HG03060 (cell line): ENCODE measurements around the gene CDK14.

Source experiments
- ATAC-seq: cut with Tn5 transposase; IDR thresholded peaks from one replicate; pipeline ENCODE4 v1.9.1; 2021; ENCODE audit warnings: low read depth, moderate number of reproducible peaks; ENCODE audit not compliant: unreplicated experiment

CDK14 gene

DNA sequence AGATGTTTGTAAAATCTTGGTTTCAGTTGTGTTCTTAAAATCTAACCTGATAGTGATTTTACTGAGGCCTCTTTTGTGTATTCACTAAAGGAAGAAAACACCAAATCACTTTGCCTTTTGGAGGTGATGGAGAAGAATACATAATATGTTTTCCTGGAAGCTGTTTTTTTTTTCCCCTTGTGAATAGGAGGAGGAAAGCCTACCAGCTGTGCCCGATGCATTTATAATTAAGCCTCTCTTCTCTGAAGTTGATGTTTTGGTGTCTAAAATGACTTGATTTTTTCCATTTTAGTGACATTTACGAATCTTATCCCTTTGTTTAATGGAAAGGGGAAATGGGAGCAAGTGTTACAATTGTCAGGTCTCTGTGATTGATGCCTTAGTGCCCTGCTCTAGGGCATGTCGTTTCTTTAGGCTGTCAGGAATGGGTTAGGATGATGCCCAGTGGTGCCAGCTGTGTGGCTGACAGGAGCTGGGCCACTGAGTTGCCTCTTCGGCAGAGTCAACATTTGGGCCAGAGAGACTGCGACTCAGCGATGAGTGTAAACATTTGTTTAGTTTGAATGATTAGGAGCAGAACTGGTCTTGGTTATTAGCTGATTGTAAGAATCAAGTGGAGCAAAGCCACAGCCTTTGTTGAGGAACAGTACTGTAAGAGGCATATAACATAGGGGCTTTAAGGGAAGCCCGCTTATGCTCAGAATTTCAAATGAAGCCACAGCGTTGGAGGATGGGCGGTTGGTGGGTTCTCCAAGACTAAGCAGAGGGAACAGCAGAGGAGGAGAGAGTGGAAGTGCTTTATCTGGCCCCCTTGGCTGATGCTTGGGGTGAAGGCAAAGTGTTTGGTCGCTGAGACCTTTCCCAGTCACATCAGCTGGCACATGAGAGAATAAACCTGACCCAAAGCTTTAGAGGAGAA is 81.6 kb downstream of the CDK14 start:
- ATAC-seq = no peak

DNA sequence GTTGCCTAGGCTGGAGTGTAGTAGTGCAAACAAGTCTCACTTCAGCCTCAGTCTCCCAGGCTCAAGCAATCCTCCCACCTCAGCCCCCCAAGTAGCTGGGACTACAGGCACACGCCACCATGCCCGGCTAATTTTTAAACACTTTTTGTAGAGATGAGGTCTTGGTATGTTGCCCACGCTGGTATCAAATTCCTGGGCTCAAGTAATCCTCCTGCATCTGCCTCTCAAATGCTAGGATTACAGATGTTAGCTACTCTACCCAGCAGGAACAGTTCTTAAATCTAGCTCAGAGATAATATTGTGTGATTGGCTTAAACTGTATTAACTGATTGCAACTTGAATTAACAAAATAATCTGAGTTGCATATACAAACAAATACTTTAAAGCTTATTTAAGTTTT is 82.9 kb downstream of the CDK14 start:
- ATAC-seq = no peak

DNA sequence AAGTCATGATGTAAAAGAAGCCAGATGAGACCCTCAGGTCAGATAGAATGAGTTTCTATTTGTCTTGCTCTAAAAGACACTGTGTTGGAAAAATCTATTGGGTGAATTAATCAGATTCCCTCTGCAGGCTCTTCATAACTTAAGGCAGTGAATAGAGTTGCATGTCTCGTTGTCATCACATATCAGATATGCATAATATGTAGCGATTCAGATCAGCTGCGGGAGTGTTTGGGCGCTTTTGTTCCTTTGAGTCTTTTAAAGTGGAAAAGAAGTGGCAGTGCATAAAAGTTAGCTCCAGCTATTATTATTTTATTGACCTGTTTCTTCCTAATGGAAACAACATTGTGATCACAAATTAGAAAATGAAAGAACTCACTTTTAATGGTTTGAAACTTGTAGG is 84.4 kb downstream of the CDK14 start:
- no peak for ATAC-seq

DNA sequence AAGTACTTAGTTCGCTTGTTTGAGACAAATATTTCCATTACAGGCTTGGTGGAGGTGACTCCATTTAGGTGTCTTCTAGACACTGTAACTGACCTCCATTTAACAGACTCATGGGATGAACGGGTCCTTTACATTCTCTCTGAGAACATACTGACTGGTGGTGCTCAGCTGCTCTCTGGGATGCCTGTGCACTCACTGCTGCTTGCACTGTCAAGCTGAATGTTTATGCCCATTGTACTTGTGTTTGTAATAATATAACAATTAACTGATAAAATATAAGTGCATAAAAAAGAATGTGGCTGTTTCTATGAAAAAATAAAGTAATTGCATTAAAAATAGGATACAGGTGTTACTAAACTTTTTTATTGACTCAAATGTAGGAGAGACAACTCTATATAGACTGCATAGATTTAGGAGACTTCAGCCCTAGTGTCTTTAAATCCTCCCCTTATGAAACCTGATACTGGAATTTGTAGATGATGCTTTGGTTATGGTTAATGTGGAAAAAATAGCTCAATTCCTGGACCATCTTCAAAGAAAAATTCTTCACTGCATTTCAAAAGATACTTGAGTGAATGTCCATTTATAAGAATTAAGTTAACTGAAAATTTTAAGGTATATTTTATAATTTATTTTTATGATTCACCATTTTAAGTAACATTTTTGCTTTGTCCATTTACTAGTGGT is 85.4 kb downstream of the CDK14 start:
- ATAC-seq = no peak

DNA sequence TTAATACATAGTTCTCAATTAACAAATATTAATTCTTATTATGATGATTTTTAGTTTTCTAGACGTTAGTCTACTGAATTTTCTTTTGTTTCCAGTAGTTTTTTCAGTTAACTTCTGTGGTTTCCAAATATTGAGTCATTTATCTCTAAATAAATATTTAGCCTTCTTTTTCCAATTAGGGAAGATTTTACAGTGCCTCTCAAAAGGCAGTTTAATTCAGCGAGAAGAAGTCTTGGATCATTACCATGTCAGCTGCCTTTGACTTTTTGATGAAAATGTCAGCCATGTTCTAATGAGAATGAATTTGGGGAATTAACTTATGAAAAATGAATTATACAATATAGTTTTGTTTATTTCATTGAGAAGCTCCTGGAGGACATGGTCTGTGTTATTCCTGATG is 90.0 kb downstream of the CDK14 start:
- ATAC-seq = no peak

DNA sequence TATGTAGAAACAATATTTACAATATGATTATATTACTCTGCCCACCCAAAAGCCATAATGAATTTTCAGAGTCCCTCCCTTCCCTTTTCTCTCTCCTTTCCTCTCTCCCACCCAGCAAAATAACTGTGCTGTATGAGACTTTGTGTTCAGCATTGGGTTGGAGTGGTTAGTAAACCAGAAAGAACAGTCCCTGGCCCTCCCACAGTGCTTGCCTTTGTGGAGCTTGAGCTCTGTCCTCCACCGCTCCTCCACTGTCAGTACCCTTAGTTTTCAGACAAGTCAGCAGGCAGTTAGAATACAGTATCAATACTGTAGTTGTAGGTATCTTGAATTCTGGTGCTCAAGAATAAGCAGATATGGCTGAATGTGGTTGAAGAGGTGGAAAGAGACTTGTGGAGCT is 92.7 kb downstream of the CDK14 start:
- ATAC-seq = no peak

DNA sequence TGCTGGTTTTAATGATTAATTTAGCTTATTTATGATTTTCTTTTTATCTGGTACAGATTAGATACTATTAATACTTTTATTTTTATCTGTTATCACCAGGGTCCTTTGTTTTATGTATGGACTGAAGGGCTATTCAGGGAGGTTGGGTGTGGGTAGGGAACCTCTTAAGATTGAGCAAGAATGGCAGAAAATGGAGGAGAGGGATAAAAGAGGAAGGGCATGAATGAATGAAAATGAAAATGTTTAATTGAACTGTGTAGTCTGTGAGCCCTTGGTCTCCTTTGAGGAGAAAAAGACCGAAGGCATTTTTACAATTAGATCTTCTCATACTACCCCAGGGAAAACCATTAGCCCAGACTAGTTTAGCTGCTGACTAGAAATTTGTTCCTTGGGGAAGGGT is 93.1 kb downstream of the CDK14 start:
- no peak for ATAC-seq

DNA sequence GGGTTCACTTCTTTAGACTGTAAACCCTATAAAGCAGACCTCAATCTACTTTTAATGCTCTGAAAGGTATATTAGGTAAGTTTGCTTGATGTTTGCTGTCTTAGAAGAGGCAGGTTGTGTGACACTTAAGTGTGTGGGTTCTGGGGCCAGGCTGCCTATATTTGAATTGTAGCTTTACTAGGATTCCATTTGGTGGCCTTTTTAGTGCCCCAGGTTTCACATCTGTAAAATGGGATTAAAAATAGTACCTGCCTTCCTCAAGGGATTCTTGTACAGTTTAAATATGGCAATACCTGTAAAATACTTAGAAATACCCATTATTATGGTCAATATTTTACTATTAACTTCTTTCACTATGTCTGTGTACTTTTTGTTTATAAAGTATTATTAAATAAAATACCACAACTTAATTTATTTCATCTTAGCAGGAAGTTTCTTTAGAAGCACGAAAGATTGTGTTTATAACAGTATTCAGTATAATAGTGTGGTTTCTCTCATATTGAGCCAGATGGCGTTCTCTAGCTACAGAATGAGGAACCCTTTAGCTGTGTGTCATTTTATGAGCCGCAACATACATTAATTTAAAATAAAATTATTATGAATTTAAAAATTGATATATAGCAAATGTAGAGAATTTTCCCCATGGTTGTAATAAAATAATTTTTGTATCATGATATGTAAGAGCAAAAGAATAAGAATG is 94.2 kb downstream of the CDK14 start:
- no peak for ATAC-seq

DNA sequence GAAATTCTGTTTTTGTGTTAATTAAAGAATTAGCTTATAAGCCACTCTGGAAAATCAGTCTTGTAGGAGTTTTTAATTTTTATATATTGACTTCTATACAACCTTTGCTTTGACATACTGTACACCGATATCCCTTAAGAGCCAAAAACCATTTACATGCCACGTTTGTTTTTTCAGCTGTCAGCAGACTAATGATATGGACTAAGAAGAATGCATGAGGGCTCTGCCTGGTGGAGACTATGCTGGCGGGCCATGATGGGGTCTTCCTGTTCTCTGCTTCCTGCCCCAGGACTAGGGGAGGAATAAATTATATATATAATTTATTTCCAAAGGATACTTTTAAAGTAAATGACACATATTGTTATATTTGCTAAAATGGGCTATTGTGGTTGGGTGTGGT is 96.3 kb downstream of the CDK14 start:
- no peak for ATAC-seq

DNA sequence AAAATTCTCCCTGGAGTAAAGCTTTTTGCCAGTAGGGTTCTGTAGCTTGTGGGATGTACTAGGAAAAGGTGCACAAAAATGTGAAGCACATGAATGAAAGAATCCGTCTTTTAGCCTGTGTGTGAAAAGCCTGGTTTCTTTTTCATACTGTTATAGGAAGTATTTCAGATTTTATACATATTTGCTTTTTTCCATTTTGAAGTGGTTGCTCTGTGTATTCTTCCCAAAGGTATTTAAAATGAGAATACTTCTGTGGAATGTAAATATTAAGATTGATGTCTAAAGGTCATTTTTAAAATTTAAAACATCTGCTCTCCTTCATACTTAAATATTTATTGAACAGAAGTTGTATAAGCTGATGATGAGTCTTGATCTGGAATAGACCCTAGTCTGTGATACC is 96.8 kb downstream of the CDK14 start:
- ATAC-seq = no peak

DNA sequence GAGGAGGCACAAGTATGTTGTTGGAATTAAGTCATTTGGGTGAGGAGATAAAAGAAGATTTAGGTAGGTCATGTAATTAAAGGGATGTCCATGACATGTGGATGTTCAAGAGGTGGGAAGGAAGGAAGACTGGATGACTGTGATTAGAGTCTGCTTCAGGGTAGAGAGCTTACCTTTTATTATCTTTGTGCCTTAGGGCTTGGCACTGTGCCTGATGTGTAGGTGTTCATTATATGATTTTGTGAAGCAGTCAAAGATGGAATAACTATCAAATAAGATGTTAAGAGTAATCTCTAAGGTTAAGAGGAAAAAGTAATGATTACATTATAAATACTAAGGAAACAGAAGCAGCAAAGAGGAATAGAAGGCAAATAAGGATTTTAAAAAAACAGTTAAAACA is 97.8 kb downstream of the CDK14 start:
- ATAC-seq = no peak

DNA sequence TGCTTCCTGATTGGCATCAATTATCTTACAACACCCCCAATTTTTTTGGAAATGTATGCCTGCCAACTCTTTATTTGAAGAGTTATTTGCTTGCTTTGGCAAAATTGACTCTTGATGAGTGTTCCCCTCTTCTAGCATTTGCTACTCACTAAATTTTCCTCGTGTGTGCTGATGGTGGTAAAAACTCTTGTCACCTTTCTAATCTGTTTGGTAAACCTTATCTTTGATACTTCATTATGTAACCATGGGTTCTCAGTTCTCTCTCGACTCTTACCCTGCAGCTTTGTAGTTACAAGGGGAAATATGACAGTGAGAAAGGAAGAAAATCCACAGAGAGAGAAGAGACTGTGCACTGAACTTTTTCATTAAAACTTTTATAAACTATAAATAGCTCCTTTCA is 102.5 kb downstream of the CDK14 start:
- ATAC-seq = no peak

DNA sequence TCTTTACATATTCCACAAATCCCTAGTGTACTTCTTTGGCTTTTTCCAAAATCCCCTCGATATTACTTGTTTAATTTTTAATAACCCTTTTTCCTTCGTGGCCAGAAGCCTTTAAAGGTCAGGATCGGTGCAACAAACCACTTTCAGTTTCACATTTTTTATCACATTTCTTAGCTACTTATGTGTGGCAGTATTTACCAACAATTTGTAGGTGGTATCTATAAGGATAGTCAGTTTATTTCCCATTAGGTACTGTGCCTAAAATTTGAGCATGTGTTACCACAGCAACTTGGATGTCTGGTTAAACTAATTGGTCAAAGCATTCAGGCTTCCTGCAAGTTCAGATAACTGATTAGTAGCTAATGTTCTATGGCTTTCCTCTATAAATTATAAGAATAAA is 104.9 kb downstream of the CDK14 start:
- ATAC-seq = no peak

DNA sequence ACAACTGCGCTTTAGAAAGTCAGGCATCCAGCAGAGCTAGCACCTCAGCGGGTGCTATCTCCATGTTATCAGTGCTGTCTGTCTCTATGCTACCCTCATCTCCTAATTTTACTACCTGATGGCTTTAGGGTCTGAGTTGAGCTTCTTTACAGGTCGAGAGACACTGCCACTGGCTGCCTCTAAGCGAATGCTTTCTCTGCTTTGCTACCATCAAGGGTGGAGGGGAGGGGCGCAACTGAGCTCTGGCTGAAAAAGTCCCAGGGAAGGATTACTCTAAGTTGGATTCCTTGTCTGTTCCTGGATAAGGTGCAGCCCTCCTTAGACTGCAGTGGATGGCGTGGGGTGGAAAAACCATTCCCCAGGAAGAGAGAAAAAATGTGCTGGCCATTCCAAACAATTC is 105.7 kb downstream of the CDK14 start:
- ATAC-seq = no peak

DNA sequence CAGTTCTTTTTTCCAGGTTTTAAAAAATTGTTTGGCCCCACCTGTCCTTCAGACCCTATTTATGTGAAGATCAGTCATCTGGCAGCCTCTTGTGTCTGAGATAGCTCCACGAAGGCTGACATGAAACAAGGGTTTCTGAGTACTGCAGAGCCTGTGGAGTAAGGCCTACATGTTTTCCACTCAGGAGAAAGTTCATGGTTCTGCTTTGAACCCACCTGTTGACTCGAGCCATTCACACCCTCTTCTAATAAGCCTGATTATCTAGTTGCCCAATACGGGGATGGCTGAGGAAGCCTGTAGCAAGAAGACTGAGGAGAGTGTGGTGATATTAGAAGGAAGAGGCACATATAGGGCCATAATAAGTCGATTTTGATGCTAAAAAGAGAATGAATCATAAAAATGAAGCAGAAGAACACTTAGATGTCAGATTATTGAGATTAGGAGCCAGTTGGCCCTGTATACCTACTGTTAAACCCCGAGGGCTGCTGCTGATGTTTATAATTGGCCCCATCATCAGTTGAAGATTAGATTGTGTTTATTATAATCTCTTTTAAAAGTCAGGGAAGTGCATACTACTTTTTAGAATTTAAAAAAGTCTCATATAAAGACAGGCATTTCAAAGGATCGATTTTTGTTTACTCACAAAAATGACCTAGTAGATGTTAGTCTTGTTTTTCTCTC is 109.4 kb downstream of the CDK14 start:
- no peak for ATAC-seq

DNA sequence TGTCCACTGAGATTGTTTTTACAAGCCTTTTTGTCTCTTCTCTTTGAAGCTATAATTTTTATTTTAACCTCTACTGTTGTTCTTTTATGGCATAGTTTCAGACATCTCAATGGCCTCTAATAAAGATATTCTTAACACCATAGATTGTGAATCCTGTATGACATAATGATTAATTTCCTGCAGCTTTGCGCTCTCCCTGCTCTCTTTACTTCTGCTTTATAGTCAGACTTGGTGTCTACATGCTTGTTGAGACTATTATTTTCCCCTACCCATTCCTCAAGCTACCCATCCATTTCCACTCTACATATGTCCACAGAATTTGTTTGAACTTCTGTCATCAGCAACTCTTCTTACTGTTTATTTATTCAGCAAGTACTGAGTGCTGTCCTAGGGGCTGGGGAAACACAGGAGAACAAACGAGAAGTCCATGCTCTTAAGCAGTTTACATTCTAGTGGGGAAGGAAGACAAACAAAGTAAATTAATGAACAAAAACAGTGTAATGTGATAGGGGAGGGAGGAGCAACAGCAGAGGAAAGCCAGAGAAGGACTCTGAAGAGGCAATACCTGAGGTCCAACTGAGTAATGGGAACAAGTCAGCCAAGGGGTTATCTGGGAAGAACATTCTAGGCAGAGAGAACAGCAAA is 110.1 kb downstream of the CDK14 start:
- ATAC-seq = no peak

DNA sequence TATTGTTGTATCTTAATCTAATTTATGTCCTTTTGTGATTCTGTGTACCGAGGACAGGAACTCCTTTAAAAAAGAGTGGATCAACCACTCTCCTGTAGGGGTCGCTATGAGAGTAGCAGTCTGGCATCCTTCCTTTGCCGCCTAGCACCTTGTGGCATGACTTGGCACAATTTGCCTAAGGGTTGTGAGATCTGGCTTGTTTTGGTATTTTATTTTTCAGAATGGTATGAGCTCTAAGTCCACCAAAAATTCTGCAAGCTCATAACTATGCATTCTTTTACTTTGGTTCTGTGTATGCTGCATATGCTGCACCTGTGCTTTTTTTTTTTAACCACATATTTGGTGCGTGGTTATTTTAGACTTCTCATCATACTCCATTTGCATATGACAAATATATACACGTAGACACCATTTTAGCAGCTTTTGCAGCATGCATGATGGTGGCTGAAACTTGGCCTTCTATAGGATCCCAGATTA is 112.8 kb downstream of the CDK14 start:
- ATAC-seq = peak; percentile 50

DNA sequence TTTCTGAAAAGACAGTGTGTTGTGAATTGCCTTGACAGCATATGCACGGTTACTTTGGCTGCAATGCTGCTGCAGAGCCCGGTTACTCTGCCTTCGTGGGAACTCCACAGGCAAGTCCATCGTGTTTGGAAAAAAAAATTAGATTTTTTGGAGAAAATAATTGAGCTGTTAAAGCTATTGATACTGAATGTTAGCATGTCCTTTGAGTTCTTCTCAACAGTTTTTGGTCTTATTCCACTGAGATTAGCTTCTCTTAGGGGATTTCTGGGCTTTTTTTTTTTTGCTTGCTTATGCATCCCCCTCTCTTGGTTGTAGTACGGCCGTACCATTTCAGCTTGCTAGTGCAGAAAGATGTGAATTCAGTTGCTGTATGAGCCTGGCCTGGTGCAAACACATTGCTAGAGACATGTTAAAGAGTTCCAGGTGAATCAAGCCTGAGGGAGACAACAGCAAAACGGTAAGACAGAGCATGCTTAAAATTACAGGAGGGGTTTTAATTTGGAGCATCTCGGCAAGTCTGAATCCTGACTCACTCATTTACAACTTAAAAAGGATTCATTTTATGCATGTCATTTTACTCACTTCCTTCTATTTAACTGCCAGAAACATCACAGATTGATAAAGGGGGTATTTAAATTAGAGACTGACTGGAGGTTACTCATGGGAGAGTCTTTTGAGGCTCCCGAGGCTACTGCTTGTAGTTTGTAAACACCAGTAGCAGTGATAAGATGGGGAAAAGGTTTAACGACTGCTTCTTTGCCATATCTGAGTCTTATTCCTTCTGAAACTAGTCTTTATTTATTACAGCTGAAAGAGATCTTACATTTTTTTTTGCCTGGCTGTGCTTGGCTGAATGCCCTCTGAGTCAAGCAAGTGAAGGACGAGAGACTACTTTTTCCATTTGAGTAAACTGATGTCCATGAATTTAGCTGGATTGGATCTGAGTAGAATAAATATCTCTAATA is 113.7 kb downstream of the CDK14 start:
- ATAC-seq = peak; percentile 35

DNA sequence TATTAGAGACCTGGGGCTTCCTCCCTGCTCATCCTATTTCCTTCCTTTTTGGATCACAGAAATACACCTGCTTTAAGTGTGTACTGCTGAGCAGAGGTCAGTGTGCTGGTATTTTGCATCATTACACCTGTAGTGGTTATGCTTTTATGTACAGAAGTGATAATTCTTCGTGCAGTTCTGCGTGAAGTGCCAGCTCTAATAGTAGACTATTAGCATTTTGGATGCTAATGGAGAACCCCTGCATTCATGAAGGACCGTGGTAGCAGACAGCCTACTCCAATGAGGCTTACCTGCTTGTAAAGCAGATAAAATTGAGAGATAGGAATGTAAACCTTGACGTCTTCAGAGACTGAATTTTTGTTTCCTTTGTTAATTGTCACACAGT is 114.3 kb downstream of the CDK14 start:
- no peak for ATAC-seq
